ENCODE data around the gene ELMO1. TPM values are rescaled to one million over a fixed set of nuclear protein-coding genes. Genes with fewer than 3 reads are reported as not detected.

Gene ELMO1
- total and polyA plus RNA-seq, 10 donors = 26.0 to 494 (median 201) TPM

DNA sequence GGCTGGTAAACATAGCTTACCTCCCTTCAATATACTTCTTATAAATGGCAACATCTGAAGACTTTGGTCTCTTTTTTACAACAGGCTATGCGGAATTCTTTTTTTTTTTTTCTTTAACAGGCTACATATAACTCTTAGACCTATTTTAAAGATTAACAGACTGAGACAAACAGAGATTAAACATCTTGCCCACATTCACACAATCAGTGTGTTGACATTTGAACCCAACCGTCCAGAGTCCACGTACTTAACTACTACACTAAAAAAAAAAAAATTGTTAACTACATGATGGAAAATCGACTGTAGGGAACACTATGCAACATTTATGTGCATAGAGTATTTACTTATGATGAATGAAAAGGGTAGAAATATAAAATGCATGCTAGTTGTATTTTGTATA lies 298.5 kb downstream of the ELMO1 start:
- no peaks in the 10 kb centered on the region for H3K27me3 ChIP-seq (replicated peaks in 1 of 7)
- peaks cover 0 to 5% (median 0%) of the 10 kb centered on the region in 6 donors for H3K4me1 ChIP-seq
- H3K36me3 ChIP-seq = peaks cover 0 to 70% (median 12%) of the 10 kb centered on the region in 6 donors
- H3K4me3 ChIP-seq = no peak overlapping the region
- WGBS, 5 donors = 61 to 70% (median 68%) methylated on average over 4 of the region's 4 CpGs
- no peak overlapping the region for H3K27ac ChIP-seq
- no peak for TF ChIP-seq POLR2AphosphoS5 (IDR thresholded peaks at IDR 0.05)
- TF ChIP-seq POLR2A (IDR thresholded peaks at IDR 0.05) = no peak
- TF ChIP-seq CTCF (IDR thresholded peaks at IDR 0.05 in 8 of 11, conservative IDR thresholded peaks at IDR 0.05 in 3 of 11) = no peak
- intact Hi-C loops (cut with DNase I; ENCODE audit: low total_unique reads) = no loop called here
- no peak for DNase-seq
- H3K9me3 ChIP-seq = no peaks in the 10 kb centered on the region

DNA sequence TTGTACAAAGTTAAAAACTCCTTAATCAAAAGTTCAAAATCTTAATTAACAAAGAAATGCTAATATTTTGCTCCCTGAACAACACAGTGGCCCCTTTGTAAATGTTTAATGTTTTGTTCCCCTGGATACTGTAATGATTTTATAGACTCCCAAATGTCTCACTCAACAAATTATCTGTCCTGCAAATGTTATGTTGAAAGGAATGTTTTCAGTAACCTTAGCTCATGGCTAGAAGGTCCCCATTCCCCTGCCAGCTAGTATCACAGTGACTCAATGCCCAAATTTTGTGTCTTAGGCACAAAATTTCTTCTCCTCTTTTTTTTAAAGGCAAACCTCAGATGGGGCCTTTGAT lies 298.9 kb downstream of the ELMO1 start:
- Histone ChIP-seq H3K4me3 (no peak overlapping the region), H3K27me3 (replicated peaks in 1 of 7) (no peaks in the 10 kb centered on the region), H3K27ac (no peak overlapping the region), H3K4me1 (peaks cover 0 to 5% (median 0%) of the 10 kb centered on the region in 6 donors), H3K9me3 (no peaks in the 10 kb centered on the region), H3K36me3 (peaks cover 0 to 75% (median 12%) of the 10 kb centered on the region in 6 donors)
- TF ChIP-seq POLR2A (IDR thresholded peaks at IDR 0.05) (no peak), POLR2AphosphoS5 (IDR thresholded peaks at IDR 0.05) (no peak), CTCF (IDR thresholded peaks at IDR 0.05 in 8 of 11, conservative IDR thresholded peaks at IDR 0.05 in 3 of 11) (no peak)
- no peak for DNase-seq
- intact Hi-C loops (cut with DNase I; ENCODE audit: low total_unique reads) = no loop called here

DNA sequence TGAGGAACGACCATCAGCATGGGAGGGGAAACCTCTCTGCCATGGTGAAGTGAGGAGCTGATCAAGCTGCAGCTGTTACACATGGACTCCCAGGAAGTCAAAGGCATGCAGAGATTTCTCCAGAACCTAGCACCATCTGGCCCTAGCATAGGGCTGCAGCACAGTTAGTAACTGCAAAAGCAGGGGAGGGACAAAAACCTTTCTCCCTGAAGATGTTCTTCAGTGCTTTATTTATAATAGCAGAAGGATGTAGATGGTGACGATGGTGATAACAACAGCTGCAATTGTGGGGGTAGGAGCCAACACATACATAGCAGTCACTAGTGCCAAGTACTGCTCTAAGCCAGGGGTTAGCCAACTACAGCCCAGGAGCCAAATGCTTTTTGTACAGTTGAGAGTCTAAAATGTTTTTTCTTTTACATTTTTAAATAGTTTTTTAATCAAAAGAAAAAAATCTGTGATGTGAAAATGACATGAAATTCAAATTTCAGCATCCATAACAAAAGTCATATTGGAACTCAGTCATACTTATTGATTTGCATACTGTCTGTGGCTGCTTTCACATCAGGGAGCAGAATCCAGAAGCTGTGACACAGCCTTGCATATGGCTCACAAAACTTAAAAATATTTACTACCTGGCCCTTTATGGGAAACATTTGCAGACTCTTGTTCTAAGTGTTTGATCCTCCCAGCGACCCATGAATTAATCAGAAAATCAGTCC lies 299.5 kb downstream of the ELMO1 start:
- Histone ChIP-seq H3K27me3 (replicated peaks in 1 of 7) (no peaks in the 10 kb centered on the region), H3K4me1 (peaks cover 0 to 5% (median 0%) of the 10 kb centered on the region in 6 donors), H3K4me3 (no peak overlapping the region), H3K27ac (no peak overlapping the region), H3K9me3 (no peaks in the 10 kb centered on the region), H3K36me3 (peaks cover 0 to 73% (median 12%) of the 10 kb centered on the region in 6 donors)
- DNase-seq = no peak
- TF ChIP-seq CTCF (IDR thresholded peaks at IDR 0.05 in 8 of 11, conservative IDR thresholded peaks at IDR 0.05 in 3 of 11) = no peak
- peak in 1 of 3 donors; percentile 23 for TF ChIP-seq POLR2AphosphoS5 (IDR thresholded peaks at IDR 0.05)
- no peak for TF ChIP-seq POLR2A (IDR thresholded peaks at IDR 0.05)
- 77 to 82% (median 80%) methylated on average over 3 of the region's 3 CpGs for WGBS, 5 donors
- intact Hi-C loops (cut with DNase I; ENCODE audit: low total_unique reads) = no loop called here

GRCh38 chr7:37145682-37146081 lies 303.0 kb downstream of the ELMO1 start:
- TF ChIP-seq CTCF (IDR thresholded peaks at IDR 0.05 in 8 of 11, conservative IDR thresholded peaks at IDR 0.05 in 3 of 11) (no peak), POLR2AphosphoS5 (IDR thresholded peaks at IDR 0.05) (no peak), POLR2A (IDR thresholded peaks at IDR 0.05) (no peak)
- peaks cover 0 to 18% (median 12%) of the 10 kb centered on the region in 8 donors for H3K9me3 ChIP-seq
- WGBS, 5 donors = 92 to 98% (median 94%) methylated on average over 2 of the region's 2 CpGs
- H3K36me3 ChIP-seq = peaks cover 0 to 41% (median 0%) of the 10 kb centered on the region in 6 donors
- H3K4me3 ChIP-seq = no peak overlapping the region
- no peak overlapping the region for H3K27ac ChIP-seq
- H3K27me3 ChIP-seq (replicated peaks in 1 of 7) = no peaks in the 10 kb centered on the region
- DNase-seq = no peak
- H3K4me1 ChIP-seq = peaks cover 0 to 5% (median 0%) of the 10 kb centered on the region in 6 donors
- intact Hi-C loops (cut with DNase I; ENCODE audit: low total_unique reads) = no loop called here

Data from spleen (tissue), 11 donors.